HL-60/S4 treated with phorbol 12-myristate 13-acetate at 8.2 ng/mL for 4 days and 3 days (cell line): Measurements from ENCODE around the gene BOD1L1.

Experiments
- in situ Hi-C: fragments of 300-500 bp; cut with MboI; formaldehyde crosslinking; loops from 2 replicates; pipeline ENCODE4 v1.15.0; 2022; ENCODE audit warnings: low sequenced_read_pairs

Gene BOD1L1

GRCh38 chr4:13627606-13628311 lies at the start of gene BOD1L1:
BOD1L1 (minus strand) TSS chr4:13627725; CDS start chr4:13627587, 138 bp downstream.
- in situ Hi-C loops = no loop called here

- in situ Hi-C loops = no loop called here
Measured at GRCh38 chr4:13674971-13675370, 47.4 kb upstream of the BOD1L1 start.

DNA sequence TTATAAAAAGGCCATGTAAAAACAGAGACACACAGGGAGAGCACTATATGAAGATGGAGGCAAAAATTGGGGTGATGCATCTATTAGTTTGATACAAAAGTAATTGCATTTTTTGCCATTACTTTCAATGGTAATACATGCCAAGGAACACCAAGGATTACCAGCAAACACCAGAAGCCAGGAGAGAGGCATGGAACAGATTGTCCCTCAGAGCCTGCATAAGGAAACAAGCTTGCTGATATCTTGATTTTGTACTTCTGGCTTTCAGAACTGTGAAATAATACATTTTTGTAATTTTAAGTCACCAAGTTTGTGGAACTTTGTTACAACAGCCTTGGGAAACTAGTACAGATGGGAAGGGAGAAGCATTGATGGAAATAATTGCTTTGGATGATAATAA lies 45.6 kb upstream of the BOD1L1 start:
- in situ Hi-C loops = no loop called here

- in situ Hi-C loops = no loop called here
Measured at GRCh38 chr4:13670456-13671160, 43.1 kb upstream of the BOD1L1 start.

- in situ Hi-C loops = no loop called here
Measured at GRCh38 chr4:13665701-13666660, 38.5 kb upstream of the BOD1L1 start.

DNA sequence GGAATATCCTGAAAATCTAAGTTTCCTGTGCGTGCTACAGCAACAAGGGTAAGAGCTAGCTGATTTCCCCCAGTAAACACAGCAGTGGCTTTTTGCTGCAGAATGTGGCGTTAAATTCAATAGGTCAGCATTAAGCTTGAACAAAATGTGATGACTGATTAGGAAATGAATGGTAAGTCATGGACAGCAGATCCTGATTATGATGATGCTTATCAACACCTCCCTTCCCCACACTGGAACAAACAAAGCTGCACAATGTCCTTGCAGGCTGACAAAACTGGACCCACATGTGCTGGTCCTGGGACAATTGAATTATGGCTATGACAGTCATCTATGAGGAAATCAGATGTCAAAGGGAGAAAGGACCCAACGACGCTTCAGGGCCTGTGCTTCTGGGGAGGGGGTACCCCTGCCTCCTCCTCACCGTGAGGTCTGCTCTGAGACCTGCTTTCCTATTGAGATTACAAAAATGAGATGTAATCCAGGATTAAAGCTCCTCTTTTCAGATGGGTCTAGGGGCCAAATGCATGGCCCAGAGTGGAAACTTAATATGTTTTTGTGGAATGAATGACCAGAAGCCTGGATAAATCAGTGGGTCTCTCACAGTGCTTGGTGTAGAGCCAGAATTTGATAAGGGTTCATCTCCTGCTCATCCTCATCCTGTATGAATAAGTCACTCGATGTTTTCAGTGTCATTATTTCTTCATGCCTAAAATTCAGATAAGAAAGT lies 32.0 kb upstream of the BOD1L1 start:
- in situ Hi-C loops = no loop called here

GRCh38 chr4:13656569-13657405 lies 29.3 kb upstream of the BOD1L1 start:
- in situ Hi-C loops = no loop called here

- in situ Hi-C loops = no loop called here
Measured at GRCh38 chr4:13654162-13654797, 26.8 kb upstream of the BOD1L1 start.

GRCh38 chr4:13653766-13654161 lies 26.2 kb upstream of the BOD1L1 start:
- in situ Hi-C loops = no loop called here

- in situ Hi-C loops = no loop called here
Measured at GRCh38 chr4:13647031-13647430, 19.5 kb upstream of the BOD1L1 start.

DNA sequence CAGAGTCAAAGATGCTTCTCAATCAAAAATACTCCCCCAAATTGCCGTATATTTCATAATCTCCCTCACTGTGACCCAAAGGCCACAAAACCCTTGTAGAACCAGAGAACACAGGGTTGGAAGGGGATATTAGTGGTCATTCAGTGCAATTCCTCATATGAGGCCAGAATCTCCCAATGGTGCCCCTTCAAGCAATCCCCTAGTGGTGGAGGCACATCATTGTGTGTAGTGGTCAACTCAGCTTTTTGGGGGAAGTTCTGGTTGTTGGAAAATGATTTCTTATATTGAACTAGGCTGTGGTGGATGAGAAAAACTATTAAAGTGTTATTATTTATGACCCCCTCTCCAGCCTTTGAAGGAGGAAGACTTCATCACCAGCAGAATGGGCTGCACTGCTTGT lies 17.6 kb upstream of the BOD1L1 start:
- in situ Hi-C loops = no loop called here

- in situ Hi-C loops = no loop called here
Measured at GRCh38 chr4:13642170-13642950, 14.8 kb upstream of the BOD1L1 start.

DNA sequence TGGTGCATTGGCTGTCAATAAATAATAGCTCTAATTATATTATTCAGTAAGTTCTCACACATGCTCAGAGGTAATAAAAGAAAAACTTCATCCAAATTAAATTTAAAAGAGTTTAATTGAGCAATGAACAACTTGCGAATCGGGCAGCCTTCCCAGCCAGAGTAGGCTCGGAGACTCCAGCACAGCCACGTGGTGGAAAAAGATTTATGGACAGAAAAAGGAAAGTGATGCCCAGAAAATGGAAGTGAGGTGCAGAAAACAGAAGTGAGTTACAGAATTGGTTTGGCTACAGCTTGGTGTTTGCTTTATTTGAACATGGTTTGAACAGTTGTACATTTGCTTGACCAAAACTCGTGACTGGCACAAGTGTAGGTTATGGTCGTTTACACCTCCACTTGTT lies 13.6 kb upstream of the BOD1L1 start:
- in situ Hi-C loops = no loop called here

DNA sequence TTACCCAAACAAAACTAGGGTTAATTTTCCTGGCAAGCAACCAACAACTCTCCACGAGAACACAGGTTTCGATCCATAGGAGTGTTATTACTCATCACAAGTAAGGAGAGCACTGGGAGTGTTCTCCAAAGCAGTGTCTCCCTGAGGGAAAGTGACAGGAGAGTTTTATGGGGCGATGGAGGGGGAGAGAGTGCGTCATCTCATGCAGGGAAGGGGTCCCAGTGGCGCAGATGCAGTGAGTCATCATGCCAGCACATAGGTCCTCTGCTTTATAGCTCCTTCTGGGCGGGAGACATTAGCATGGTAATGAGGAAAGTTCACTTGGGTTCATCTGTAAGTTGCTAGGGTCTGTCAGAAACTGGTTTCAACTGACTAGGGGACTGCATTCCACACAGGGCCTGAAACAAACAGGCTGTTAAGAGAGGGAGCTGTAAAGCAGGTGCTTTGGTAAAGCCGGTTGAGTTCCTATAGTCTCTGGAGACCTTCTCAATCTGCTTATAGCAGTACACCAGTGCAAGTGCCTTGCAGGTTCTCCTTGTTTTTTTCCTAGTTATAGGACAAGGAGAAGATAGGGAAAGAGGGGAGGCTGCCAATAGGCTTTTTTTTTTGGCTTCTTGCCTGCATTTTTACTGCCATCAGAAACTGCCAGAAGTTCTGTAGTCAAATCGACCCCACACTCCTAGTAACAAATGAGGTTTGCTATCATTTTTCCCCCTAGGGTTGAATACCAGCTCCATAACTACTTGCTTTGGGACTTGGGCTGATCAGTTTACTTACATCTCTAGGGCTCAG lies 12.8 kb upstream of the BOD1L1 start:
- in situ Hi-C loops = no loop called here

DNA sequence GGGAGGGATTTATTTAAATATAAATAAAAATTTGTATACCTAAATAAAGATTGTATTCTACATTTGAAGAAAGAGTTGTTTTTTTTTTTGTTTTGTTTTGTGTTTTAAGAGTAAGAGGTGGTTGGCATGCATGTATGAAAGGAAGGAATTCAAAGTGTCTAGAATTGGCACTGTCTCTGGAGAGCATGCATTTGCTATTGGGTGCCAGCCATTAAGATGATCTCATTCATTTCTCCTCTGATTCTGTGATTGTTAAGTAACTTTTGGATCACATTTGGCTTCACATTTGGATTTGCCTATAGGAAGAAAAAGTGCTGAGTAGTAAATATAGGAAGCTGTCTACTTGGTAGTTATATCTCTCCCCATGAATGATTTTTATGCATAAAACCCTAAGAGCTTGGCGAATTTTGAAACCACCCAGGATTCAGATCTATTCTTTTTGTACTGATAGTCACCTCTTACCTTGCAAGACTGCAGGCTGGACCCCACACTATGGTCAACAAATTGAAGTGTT lies 7.8 kb upstream of the BOD1L1 start:
- in situ Hi-C loops = no loop called here

- in situ Hi-C loops = no loop called here
Measured at GRCh38 chr4:13633671-13634070, 6.1 kb upstream of the BOD1L1 start.

GRCh38 chr4:13627178-13627605 lies 333 bp downstream of the BOD1L1 start:
- in situ Hi-C loops = no loop called here
